ENCODE data around the gene TMEM151B. TPM values are rescaled to one million over a fixed set of nuclear protein-coding genes. Genes with fewer than 3 reads are reported as not detected.

The TMEM151B gene
- total and polyA plus RNA-seq, 2 donors (not counting 1 experiment from before 2014, with no cell fraction given): 0.01 to 0.10 TPM

GRCh38 chr6:44275271-44275748 is 5.1 kb downstream of the TMEM151B start:
- H3K27ac Mint-ChIP-seq: no peak overlapping the region
- TF ChIP-seq EZH2 (IDR thresholded peaks at IDR 0.05; ENCODE audit: borderline replicate concordance, insufficient read depth, low read depth, low read length, poor library complexity, severe bottlenecking): no peak
- 82% methylated on average over 59 of the region's 59 CpGs for WGBS (ENCODE audit: insufficient coverage)
- H3K4me1 Mint-ChIP-seq: peaks cover 9% of the 10 kb centered on the region
- peak overlapping the region in 2 of 5 experiments; percentile 25 to 36 for H3K4me3 ChIP-seq (ENCODE audit: control extremely low read depth in 1 of 5, extremely low read depth in 1 of 5, insufficient read depth in 1 of 5, low read depth in 2 of 5, low read length in 4 of 5)
- peak overlapping the region; percentile 77 for H3K4me2 ChIP-seq (replicated peaks; ENCODE audit: low read depth, low read length, poor library complexity, severe bottlenecking)
- H3K4me3 Mint-ChIP-seq: peak overlapping the region; percentile 50
- H2AFZ ChIP-seq (ENCODE audit: insufficient read depth, low read depth, low read length, poor library complexity, severe bottlenecking): peak overlapping the region; percentile 56
- H3K27me3 ChIP-seq (replicated peaks in 1 of 4; ENCODE audit: control extremely low read depth in 1 of 4, control insufficient read depth in 3 of 4, insufficient read depth in 4 of 4, low read length in 3 of 4): peaks cover 0 to 78% (median 37%) of the 10 kb centered on the region in 4 experiments
- intact Hi-C loops (cut with micrococcal nuclease): no loop called here
- H3K27me3 Mint-ChIP-seq: peaks cover 65% of the 10 kb centered on the region
- ChIA-PET POLR2A (interaction anchor here (0.7 kb wide), 1 partner anchor 8 kb away, joined by 4 read pairs; no protein-coding TSS in a partner anchor), CTCF (interaction anchor here (0.7 to 1.5 kb wide), 4 partner anchors 8 to 179 kb away, joined by 3 to 4 read pairs (median 4); no protein-coding TSS in a partner anchor)
- DNase-seq (no peak), ATAC-seq (ENCODE audit: low read depth) (no peak)
- H3K9ac ChIP-seq (ENCODE audit: low read length): peak overlapping the region; percentile 48
- no peaks in the 10 kb centered on the region for H3K9me3 Mint-ChIP-seq (ENCODE audit: insufficient read depth)
- no peaks in the 10 kb centered on the region for H3K36me3 ChIP-seq (replicated peaks in 1 of 2; ENCODE audit: control extremely low read depth in 1 of 2, control insufficient read depth in 1 of 2, extremely low read depth in 1 of 2, insufficient read depth in 2 of 2, low read length in 1 of 2)
- peaks cover 0 to 10% (median 0%) of the 10 kb centered on the region in 3 donors for H3K9me3 ChIP-seq (ENCODE audit: control extremely low read depth in 1 of 3, control insufficient read depth in 2 of 3, insufficient read depth in 1 of 3, low read length in 2 of 3)
- no peaks in the 10 kb centered on the region for H3K79me2 ChIP-seq (ENCODE audit: control insufficient read depth, insufficient read depth, low read length)
- H3K27ac ChIP-seq (ENCODE audit: low read length in 2 of 2): no peak overlapping the region
- peaks cover 11 to 16% of the 10 kb centered on the region in 2 donors for H3K4me1 ChIP-seq (ENCODE audit: control insufficient read depth in 2 of 2, insufficient read depth in 2 of 2, low read length in 2 of 2)
- no peaks in the 10 kb centered on the region for H4K20me1 ChIP-seq (ENCODE audit: control insufficient read depth, insufficient read depth, low read length, poor library complexity, severe bottlenecking)

GRCh38 chr6:44275749-44276648 is 5.7 kb downstream of the TMEM151B start:
- POLR2A ChIA-PET: interaction anchor here (0.7 kb wide), 1 partner anchor 8 kb away, joined by 4 read pairs; no protein-coding TSS in a partner anchor
- peaks cover 10 to 15% of the 10 kb centered on the region in 2 donors for H3K4me1 ChIP-seq (ENCODE audit: control insufficient read depth in 2 of 2, insufficient read depth in 2 of 2, low read length in 2 of 2)

More at GRCh38 chr6:44275749-44276648, 5.7 kb downstream of the TMEM151B start:
- Mint-ChIP-seq H3K27me3 (peaks cover 70% of the 10 kb centered on the region), H3K4me1 (peaks cover 8% of the 10 kb centered on the region), H3K4me3 (peak overlapping the region; percentile 50), H3K9me3 (ENCODE audit: insufficient read depth) (no peaks in the 10 kb centered on the region), H3K27ac (no peak overlapping the region)
- intact Hi-C loops (cut with micrococcal nuclease): no loop called here
- Histone ChIP-seq H2AFZ (ENCODE audit: insufficient read depth, low read depth, low read length, poor library complexity, severe bottlenecking) (peak overlapping the region; percentile 56), H3K27ac (ENCODE audit: low read length in 2 of 2) (no peak overlapping the region), H4K20me1 (ENCODE audit: control insufficient read depth, insufficient read depth, low read length, poor library complexity, severe bottlenecking) (no peaks in the 10 kb centered on the region), H3K4me3 (ENCODE audit: control extremely low read depth in 1 of 5, extremely low read depth in 1 of 5, insufficient read depth in 1 of 5, low read depth in 2 of 5, low read length in 4 of 5) (peak overlapping the region in 2 of 5 experiments; percentile 25 to 36), H3K9ac (ENCODE audit: low read length) (peak overlapping the region; percentile 48), H3K4me2 (replicated peaks; ENCODE audit: low read depth, low read length, poor library complexity, severe bottlenecking) (peak overlapping the region; percentile 77), H3K27me3 (replicated peaks in 1 of 4; ENCODE audit: control extremely low read depth in 1 of 4, control insufficient read depth in 3 of 4, insufficient read depth in 4 of 4, low read length in 3 of 4) (peaks cover 0 to 77% (median 37%) of the 10 kb centered on the region in 4 experiments), H3K9me3 (ENCODE audit: control extremely low read depth in 1 of 3, control insufficient read depth in 2 of 3, insufficient read depth in 1 of 3, low read length in 2 of 3) (peaks cover 0 to 10% (median 0%) of the 10 kb centered on the region in 3 donors), H3K79me2 (ENCODE audit: control insufficient read depth, insufficient read depth, low read length) (no peaks in the 10 kb centered on the region), H3K36me3 (replicated peaks in 1 of 2; ENCODE audit: control extremely low read depth in 1 of 2, control insufficient read depth in 1 of 2, extremely low read depth in 1 of 2, insufficient read depth in 2 of 2, low read length in 1 of 2) (no peaks in the 10 kb centered on the region)
- ATAC-seq (ENCODE audit: low read depth): peak; percentile 71
- whole genome bisulfite sequencing (ENCODE audit: insufficient coverage): 20% methylated on average over 109 of the region's 109 CpGs
- peak; percentile 65 for DNase-seq
- CTCF ChIA-PET: interaction anchor here (0.6 to 1.5 kb wide), 5 partner anchors 9 to 179 kb away, joined by 3 to 4 read pairs (median 4); no protein-coding TSS in a partner anchor
- TF ChIP-seq, protein P1, sequence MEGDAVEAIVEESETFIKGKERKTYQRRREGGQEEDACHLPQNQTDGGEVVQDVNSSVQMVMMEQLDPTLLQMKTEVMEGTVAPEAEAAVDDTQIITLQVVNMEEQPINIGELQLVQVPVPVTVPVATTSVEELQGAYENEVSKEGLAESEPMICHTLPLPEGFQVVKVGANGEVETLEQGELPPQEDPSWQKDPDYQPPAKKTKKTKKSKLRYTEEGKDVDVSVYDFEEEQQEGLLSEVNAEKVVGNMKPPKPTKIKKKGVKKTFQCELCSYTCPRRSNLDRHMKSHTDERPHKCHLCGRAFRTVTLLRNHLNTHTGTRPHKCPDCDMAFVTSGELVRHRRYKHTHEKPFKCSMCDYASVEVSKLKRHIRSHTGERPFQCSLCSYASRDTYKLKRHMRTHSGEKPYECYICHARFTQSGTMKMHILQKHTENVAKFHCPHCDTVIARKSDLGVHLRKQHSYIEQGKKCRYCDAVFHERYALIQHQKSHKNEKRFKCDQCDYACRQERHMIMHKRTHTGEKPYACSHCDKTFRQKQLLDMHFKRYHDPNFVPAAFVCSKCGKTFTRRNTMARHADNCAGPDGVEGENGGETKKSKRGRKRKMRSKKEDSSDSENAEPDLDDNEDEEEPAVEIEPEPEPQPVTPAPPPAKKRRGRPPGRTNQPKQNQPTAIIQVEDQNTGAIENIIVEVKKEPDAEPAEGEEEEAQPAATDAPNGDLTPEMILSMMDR (IDR thresholded peaks at IDR 0.05): no peak
- no peak for TF ChIP-seq EZH2 (IDR thresholded peaks at IDR 0.05; ENCODE audit: borderline replicate concordance, insufficient read depth, low read depth, low read length, poor library complexity, severe bottlenecking)
